Type B pancreatic cell (in vitro differentiated cells): Measurements from ENCODE around the gene MST1R. TPM values are rescaled to one million over a fixed set of nuclear protein-coding genes. Genes with fewer than 3 reads are reported as not detected.

Source experiments
- DNase-seq: peaks from one replicate; pipeline ENCODE4 v3.0.0; 2021; ENCODE audit warnings: mixed read lengths; ENCODE audit not compliant: unreplicated experiment; ENCODE audit errors: extremely low spot score
- H3K27ac Mint-ChIP-seq: 2 replicates; pipeline ENCODE4 v1.8.0; 2021; ENCODE audit warnings: mild to moderate bottlenecking, mixed read lengths
- H3K27me3 Mint-ChIP-seq: 2 replicates; pipeline ENCODE4 v1.8.0; 2021; ENCODE audit warnings: mixed read lengths
- H3K36me3 Mint-ChIP-seq: 2 replicates; pipeline ENCODE4 v1.8.0; 2021; ENCODE audit warnings: mixed read lengths
- H3K4me1 Mint-ChIP-seq: one replicate; pipeline ENCODE4 v1.8.0; 2021; ENCODE audit warnings: mixed read lengths; ENCODE audit not compliant: unreplicated experiment
- H3K4me3 Mint-ChIP-seq: 2 replicates; pipeline ENCODE4 v1.8.0; 2021; ENCODE audit warnings: mild to moderate bottlenecking, mixed read lengths
- H3K9me3 Mint-ChIP-seq: 2 replicates; pipeline ENCODE4 v1.8.0; 2021; ENCODE audit warnings: mixed read lengths
- total RNA-seq: library from RNA; stranded (reverse); gene quantifications from 2 replicates; pipeline ENCODE4 v1.2.1, GENCODE V29; 2021; ENCODE audit warnings: low replicate concordance
- TF ChIP-seq, protein P1 (sequence below): fragments of 200-600 bp; sonication (generic); conservative IDR thresholded peaks from 2 replicates; pipeline ENCODE4 v1.5.0; 2021; ENCODE audit warnings: antibody characterized with exemption, mild to moderate bottlenecking

MST1R gene
- total RNA-seq, 1 donor from 2014 or later: 5.3 TPM

DNA sequence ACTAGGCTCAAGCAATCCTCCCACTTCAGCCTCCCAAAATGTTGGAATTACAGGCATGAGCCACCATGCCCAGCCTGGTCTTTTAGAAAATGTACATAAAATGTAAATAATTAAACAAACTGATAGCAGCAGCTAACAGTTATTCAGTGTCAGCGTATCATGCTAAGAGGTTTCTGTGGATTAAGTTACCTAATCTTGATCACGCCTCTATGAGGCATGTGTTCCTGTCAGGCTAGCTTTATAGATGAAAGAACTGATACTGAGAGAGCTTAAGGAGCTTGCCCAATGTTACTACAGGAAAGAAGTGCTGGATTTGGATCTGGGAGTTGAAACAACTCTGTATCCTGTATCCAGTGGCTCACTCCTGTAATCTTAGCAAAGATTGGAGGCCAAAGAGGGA, 11.2 kb upstream of the MST1R start:
- no peak for DNase-seq
- TF ChIP-seq, protein P1, sequence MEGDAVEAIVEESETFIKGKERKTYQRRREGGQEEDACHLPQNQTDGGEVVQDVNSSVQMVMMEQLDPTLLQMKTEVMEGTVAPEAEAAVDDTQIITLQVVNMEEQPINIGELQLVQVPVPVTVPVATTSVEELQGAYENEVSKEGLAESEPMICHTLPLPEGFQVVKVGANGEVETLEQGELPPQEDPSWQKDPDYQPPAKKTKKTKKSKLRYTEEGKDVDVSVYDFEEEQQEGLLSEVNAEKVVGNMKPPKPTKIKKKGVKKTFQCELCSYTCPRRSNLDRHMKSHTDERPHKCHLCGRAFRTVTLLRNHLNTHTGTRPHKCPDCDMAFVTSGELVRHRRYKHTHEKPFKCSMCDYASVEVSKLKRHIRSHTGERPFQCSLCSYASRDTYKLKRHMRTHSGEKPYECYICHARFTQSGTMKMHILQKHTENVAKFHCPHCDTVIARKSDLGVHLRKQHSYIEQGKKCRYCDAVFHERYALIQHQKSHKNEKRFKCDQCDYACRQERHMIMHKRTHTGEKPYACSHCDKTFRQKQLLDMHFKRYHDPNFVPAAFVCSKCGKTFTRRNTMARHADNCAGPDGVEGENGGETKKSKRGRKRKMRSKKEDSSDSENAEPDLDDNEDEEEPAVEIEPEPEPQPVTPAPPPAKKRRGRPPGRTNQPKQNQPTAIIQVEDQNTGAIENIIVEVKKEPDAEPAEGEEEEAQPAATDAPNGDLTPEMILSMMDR: no peak
- Mint-ChIP-seq H3K27ac (no peak overlapping the region), H3K4me3 (no peak overlapping the region), H3K4me1 (no peaks in the 10 kb centered on the region), H3K9me3 (no peaks in the 10 kb centered on the region), H3K27me3 (peaks cover 17% of the 10 kb centered on the region), H3K36me3 (peaks cover 12% of the 10 kb centered on the region)

DNA sequence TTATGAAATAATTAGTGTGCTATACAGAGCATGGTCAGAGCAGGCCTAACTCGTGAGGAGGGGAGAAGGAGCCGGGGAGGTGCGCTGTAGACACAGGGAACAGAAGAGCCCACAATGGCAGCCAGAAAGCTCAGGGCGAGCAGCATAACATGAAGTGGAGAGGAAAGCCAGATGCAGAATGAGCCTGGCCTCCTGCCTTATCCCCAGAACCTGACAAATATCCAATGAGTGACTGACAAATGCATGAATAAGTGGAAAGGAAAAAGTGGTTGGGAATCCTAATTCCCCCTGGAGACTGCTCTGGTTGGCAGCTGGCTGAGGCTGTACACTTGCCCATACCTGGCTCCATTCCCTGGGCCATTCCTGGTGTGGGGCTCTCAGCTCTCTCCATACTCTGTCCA, 9.2 kb upstream of the MST1R start:
- Mint-ChIP-seq H3K4me3 (no peak overlapping the region), H3K9me3 (no peaks in the 10 kb centered on the region), H3K27me3 (peaks cover 22% of the 10 kb centered on the region), H3K4me1 (no peaks in the 10 kb centered on the region), H3K36me3 (peaks cover 12% of the 10 kb centered on the region), H3K27ac (no peak overlapping the region)
- DNase-seq: no peak
- TF ChIP-seq, protein P1: no peak

DNA sequence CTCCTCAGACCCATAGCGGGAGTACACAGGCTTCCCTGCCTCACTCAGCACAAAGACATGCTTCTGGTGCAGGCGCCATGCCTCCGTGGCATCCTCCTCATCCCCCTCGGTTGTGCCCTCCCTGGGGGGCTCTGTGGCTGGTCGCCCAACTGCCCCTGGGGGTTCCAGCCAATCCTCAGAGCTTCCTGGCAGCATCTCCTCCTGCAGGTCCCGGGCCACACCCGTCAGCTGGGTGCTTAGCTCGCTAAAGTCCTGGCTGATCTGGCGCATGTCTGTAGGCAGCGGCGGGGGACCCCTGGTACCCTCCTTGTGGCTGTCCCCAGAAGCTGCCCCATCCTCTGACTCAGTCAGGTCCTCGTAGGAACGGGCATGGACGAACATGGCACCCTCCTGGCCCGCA, 7.9 kb upstream of the MST1R start:
- peaks cover 22% of the 10 kb centered on the region for H3K27me3 Mint-ChIP-seq
- H3K4me3 Mint-ChIP-seq: no peak overlapping the region
- TF ChIP-seq, protein P1: no peak
- no peak overlapping the region for H3K27ac Mint-ChIP-seq
- H3K4me1 Mint-ChIP-seq: no peaks in the 10 kb centered on the region
- peaks cover 12% of the 10 kb centered on the region for H3K36me3 Mint-ChIP-seq
- no peak for DNase-seq
- no peaks in the 10 kb centered on the region for H3K9me3 Mint-ChIP-seq

DNA sequence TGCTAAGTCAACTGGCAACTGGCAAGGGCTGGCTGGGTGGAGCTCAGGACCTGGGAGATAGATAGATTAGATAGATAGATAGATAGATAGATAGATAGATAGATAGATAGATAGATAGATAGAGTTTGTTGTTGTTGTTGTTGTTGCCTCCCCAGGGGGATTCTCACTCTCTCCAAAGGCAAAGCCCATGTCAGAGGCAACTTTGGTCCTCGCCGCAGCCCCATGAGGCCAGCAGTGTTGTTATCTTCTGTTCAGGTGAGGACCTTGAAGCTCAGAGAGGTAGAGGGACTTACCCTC, 7.4 kb upstream of the MST1R start:
- Mint-ChIP-seq H3K36me3 (peaks cover 12% of the 10 kb centered on the region), H3K9me3 (no peaks in the 10 kb centered on the region), H3K27ac (no peak overlapping the region), H3K4me1 (peaks cover under 1% of the 10 kb centered on the region), H3K27me3 (peaks cover 22% of the 10 kb centered on the region), H3K4me3 (no peak overlapping the region)
- TF ChIP-seq, protein P1: no peak
- DNase-seq: no peak

DNA sequence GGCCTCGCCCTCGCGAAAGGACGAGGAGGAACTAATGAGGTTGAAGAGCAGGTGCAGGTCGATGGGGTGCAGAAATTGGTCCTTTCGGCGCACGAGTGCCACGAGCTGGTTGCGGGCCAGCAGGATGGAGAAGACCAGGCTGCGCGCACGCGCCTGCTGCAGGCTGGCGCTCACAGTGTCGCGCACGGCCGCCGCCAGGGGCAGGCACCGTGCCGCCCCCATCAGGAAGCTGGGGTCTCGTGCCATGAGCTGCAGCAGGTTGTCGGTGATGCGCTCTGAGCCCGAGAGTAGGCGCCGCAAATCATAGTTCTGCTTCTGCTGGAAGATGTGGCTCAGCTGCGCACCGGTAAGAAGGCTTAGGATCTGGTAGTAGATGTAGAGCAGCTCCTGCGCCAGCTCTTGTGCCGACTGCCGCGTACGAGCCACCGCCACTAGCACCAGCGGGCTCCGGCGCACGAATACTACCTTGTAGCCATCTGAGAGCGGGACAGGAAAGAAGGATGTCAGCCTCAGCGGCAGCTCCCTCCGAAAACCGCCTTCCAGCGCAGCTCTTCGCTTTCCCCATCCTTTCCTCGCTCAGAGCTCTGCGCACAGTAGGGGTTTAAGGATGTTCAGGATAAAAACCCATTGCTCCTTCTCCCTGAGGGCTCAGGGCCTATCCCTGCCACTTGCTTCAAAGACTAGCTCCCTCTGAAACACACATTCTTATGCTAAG, 6.9 kb upstream of the MST1R start:
- H3K36me3 Mint-ChIP-seq: peaks cover 12% of the 10 kb centered on the region
- H3K4me3 Mint-ChIP-seq: no peak overlapping the region
- H3K9me3 Mint-ChIP-seq: no peaks in the 10 kb centered on the region
- H3K27ac Mint-ChIP-seq: no peak overlapping the region
- peaks cover 22% of the 10 kb centered on the region for H3K27me3 Mint-ChIP-seq
- peaks cover 5% of the 10 kb centered on the region for H3K4me1 Mint-ChIP-seq
- TF ChIP-seq, protein P1: no peak
- DNase-seq: no peak
